Left colon (tissue), 2 donors: ENCODE data around the gene CGREF1. TPM values are rescaled to one million over a fixed set of nuclear protein-coding genes. Genes with fewer than 3 reads are reported as not detected.

Experiments
- ATAC-seq: fragments of 200-7000 bp; cut with Tn5 transposase; one replicate; pipeline ENCODE4 v1.9.1; 2020; ENCODE audit warnings: mild to moderate bottlenecking, moderate library complexity
- DNase-seq, 2 donors: peaks; one replicate each; pipeline ENCODE4 v3.0.0-alpha.2; 2020
- intact Hi-C, 2 donors: fragments of 100-400 bp; cut with DNase I in 1 of 2; cut with micrococcal nuclease in 1 of 2; formaldehyde crosslinking; loops; one replicate each; pipeline versions ENCODE4 v1.11.2 to v1.14.0; 2022; cut with DNase I, micrococcal nuclease
- total RNA-seq, 2 donors: library from RNA; stranded (reverse); fragmentation: NEBNext Ultra II Directional; extraction: Animal tissue kit (Norgen Biotek cat#: 25700); gene quantifications; one replicate each; pipeline ENCODE4 v1.2.1, GENCODE V29; 2021
- donor health status: DM: no; HTN: no; CAD: no.
- donor health status: DM: yes; HTN: yes; CAD: no.

CGREF1 gene
- total RNA-seq, 2 donors from 2014 or later: 0.53 to 3.8 TPM

DNA sequence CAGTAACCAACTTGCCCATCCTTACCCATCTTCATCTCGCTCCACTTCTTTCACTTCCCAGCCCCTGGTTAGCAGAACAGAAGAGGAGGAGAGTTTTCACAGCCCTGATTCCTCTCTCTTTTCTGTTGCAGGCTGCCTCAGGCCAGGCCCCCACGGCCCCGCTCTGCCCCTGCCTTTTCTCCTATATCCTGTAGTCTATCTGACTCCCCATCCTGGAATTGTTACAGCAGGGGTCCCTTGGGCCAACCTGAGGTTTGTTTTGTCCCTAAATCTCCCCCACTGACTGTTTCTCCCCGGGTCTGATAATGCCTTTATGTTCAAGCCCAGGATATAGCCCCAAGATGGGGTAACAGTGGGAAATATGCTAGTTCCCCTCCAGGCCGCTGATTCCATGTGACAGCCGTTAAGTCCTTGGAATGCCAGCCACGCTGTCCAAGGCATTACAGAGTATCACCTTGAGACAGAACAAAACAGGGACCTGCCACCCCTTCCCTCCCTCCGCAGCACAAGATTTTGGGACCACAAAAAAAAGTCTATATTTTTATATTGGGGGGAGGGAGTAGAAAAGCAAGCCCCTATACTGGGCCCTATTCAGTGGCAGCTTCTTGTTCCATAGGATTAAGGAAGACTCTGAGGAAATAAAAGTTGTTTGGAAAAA lies 48.8 kb downstream of the CGREF1 start:
- no peak for DNase-seq
- no peak for ATAC-seq
- intact Hi-C loops: no loop called here

DNA sequence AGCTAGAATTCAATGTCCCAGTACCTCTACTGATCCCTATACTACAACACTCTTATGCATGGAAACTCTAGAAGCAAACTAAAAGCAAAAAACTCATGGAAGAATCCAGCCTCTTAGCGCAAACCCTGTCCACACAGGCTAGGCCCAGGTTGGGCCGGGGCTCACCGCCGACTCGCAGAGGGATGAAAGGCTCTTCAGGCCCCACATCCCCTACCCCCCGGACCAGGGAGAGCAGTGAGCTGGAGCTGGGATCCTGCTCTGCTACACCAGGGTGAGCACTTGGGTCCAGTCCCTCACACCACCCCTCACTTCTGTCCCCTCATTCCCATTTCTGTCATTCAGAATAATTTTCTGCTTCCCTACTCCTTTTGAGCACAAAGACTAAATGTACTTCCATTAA lies 49.5 kb downstream of the CGREF1 start:
- intact Hi-C loops: no loop called here
- DNase-seq: no peak
- ATAC-seq: no peak

DNA sequence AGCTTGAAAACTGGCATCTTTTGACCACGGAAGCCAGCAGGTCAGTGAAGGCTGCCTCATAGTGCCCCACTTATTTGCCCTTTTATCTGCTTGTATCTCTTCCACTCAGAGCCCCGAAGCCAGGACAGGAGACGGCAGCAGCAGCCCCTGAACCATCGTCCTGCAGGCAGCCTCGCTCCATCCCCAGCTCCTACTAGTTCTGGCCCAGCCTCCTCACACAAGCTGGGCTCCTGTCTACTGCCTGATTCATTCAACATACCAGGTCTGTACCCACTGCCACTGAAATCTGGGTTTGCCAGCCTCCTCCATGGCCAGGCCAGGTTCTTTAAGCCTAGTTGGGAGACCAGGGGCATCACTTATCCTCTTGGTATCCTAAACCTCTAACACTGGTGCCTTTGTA lies 51.5 kb downstream of the CGREF1 start:
- DNase-seq (no peak), ATAC-seq (no peak)
- intact Hi-C loops: no loop called here

DNA sequence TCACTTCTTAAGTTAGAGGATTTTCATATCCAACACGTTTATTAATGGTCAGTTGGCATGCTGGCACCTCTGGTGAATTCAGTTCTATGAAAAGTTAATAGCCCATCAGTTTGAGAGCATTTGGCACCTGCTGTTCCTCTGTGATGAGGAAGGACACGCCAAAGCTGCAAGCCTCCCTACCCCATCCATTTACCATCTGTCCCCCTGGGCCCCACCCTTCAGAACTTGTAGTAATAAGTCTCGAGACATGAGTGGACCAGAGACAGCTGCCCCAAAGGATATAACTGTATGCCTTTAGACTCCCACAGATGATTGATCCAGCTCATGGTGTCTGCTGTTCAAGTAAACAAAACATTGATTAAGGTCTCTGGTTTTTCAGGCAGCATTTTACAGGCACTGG lies 53.8 kb downstream of the CGREF1 start:
- ATAC-seq: peak; percentile 55
- DNase-seq: no peak
- intact Hi-C loops: no loop called here

DNA sequence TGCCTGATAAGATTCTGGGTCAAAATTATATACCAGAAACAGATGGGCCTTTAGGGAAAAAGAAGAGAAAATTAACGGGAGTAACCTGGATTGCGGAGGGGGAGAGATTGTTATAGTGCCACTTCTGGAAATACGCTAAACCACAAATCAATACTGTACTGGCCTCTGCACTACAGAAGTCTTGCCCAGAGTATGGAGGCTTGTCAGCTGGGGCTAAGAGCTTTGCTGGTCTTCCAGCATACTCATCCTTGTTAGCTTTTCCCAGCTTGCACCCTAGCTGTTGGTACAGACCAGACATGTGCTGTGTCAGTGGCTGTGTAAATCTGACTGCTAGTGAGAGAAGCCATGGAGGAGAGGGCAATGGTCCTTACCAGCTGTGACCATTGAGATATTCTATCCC lies 58.6 kb downstream of the CGREF1 start:
- ATAC-seq (no peak), DNase-seq (no peak)
- intact Hi-C loops: no loop called here

DNA sequence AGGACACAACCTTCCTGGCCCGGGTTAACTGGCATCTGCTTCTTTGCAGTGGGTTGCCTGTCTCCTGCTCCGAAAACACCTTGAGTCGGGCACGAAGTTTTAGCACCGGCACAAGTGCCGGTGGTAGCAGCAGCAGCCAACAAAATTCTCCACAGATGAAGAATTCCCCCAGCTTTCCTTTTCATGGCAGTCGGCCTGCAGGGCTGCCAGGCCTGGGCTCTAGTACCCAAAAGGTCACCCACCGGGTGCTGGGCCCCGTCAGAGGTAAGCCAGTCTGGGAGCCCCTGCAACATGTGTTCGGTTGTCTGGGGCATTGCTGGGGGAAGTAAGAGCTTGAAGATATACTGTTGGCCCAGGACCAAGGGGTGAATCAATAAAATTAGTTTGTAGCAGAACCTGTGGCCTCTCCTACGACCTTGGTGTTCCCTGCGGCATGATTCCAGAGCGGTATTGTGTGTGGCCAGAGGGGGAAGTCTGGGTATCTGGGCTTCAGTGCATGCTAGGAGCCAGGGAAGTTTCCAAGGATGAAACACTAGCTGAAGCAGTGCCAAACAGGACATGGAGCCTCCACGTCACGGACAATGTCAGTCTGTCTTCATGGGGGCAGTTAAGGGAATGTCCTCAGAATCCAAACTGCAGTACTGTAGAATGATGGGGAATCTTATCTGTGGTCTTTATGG lies 59.6 kb downstream of the CGREF1 start:
- intact Hi-C loops: no loop called here
- ATAC-seq (no peak), DNase-seq (no peak)

DNA sequence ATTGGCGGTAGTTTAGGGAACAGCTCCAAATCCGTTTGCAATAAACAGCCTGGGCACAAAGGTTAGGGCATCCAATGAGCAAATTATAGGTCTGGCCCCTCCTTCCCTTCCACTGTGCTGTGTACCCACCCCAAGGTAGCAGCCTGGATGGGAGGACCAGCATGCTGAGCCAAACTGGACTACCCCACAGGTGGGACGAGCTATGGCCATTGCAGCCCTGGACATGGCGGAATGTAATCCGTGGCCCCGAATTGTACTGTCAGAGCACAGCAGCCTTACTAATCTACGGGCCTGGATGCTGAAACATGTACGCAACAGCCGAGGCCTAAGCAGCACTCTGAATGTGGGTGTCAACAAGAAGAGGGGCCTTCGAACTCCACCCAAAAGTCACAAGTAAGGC lies 60.7 kb downstream of the CGREF1 start:
- ATAC-seq: no peak

DNA sequence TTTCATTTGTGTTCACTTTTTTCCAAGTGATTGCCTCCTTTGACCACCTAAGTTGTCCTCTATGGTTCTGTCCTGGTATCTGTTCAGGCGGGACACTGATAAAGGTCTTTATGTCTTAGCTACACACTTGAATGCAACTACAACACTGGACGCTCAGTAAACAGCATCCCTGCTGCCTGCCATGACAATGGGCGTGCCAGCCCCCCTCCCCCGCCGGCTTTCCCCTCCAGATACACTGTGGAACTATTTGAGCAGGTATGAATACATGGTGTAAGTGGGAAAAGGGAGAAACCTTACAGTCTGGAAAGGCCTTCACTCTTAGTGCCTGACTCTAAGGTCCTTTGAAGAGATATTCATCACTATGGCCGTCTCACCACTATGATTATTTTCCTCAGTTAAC lies 61.7 kb downstream of the CGREF1 start:
- intact Hi-C loops: no loop called here
- DNase-seq (no peak), ATAC-seq (no peak)

More for the DNA sequence above, 60.7 kb downstream of the CGREF1 start:
- intact Hi-C loops: no loop called here
- no peak for DNase-seq

DNA sequence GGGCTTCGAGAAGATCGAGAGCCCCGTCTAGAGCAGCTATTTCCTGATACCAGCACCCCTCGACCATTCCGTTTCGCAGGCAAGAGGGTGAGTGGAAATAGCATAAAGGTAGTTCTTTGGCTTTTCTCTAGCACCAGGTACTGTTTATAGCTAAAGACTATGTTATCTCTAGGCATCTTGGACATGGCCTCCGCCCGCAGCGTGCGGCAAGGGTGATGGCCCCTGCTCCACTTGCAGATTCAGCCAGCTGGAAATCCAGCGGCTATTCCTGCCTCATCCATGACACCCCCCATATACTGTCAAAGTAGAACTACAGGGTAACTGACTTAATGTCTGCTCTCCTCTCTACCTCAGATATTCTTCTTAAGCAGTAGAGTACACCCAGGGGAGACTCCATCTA lies 64.2 kb downstream of the CGREF1 start:
- no peak for DNase-seq
- intact Hi-C loops: no loop called here
- ATAC-seq: no peak

DNA sequence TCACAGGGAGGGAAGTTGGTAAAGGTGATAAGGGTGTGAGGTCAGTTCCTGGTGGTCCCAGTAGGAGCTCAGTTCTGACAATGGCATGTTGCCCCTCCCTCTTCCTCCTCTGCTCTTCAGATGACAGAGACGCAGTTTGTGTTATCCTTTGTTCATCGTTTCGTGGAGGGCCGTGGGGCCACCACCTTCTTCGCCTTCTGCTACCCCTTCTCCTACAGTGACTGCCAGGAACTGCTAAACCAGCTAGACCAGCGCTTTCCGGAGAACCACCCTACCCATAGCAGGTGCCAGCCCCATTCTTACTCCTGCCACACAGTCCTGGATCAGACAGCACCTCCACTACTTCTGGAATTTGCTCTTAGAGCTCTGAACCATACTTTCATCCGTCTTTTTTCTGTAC lies 65.2 kb downstream of the CGREF1 start:
- intact Hi-C loops: no loop called here
- ATAC-seq (no peak), DNase-seq (no peak)

DNA sequence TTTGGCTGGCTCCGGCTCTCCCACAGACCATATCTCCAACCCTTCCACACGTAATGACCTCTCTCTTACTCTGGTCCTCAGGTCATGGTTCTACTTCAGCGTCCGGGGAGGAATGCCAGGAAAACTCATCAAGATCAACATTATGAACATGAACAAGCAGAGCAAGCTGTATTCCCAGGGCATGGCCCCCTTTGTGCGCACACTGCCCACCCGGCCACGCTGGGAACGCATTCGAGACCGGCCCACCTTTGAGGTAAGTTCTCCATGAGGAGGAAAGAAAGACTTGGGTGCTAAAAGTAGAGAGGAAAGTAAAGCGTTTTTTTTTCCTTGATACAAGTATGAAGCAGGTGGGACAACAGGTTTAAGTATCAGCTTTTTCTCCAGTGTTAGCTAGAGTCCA lies 65.6 kb downstream of the CGREF1 start:
- ATAC-seq: no peak
- no peak for DNase-seq
- intact Hi-C loops: no loop called here

DNA sequence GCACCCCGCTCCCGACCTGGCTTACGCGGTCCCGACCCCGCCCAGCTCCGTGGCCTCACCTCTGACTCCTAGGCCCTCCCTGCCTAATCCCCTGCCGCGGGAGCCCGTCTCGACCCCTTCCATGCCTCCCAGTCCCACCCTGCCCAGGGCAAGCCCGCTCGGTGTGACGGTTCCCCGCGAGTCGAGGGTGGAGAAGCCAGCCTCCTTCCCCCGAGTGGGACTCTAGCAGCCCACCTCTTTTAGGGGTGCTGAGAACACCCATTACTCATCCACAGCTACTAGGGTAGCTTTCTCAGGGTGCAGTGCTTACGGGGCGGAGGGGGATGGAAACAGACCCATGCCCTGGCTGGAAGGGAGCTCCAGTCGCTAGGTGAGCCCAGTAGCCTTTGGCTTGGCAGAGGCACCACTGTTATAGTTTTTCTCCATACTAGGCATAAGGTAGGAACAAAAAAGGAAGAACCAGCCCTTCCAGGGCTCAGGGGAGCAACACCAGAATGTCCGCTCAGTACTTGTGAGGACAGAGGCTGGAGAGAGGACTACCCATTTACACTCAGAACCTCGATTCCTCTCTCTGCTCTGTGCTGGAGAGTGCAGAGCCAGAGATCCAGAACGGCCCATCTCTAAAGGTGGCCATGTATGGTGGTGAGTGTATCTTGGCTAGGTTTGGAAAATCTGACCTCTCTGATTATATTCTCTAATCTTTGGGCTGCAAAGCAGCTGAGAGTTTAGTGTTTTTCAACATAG lies 66.9 kb downstream of the CGREF1 start:
- no peak for ATAC-seq
- intact Hi-C loops: no loop called here
- DNase-seq: peak; percentile 41 to 63

DNA sequence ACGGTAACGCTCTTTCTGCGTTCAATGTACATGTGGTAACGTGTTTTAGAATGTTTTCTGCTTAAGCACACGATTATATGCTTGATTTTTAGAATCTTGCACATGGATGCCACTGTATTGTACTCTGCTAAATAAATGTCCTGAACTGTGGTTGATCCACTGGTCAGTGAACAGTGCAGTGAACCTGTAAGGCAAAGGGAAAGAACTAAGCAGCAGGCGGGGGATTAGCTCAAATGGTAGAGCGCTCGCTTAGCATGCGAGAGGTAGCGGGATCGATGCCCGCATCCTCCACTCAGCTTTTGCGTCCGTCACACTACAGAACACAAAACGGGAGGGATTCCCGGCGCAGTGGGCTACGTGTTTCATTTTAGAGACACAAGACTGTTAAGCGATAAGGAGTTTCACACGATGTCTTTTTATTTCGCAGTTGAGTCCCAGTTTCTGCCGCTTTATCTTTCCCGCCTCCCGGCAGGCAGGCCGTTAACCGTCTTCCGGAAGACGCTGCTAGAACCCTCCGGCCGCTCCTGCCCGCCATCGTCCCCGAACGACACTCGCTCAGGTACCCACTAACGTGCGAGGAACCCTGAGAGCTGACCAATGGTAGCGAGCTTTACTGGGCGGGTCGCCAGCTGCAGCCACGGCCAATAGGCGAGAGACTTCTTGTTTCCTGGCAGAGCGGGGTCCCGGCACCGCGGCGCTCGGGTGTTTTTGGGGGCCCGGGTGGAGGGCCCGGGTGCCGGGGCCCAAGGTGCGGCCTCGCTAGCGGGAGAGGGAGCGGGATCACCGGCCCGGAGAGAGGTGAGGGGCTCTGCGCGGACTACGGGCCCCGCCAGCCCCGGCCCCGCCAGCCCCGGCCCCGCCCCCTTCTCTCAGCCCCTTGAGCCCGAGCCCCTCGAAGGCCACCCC lies 67.7 kb downstream of the CGREF1 start, which contains the start of gene AGBL5:
TSS of gene AGBL5 (plus strand) at position 673 of the 906 bp plus-strand sequence. CDS start 1,291 bp downstream, outside the sequence.
- DNase-seq (peak; percentile 96), ATAC-seq (peak; percentile 77)
- intact Hi-C loops: no loop called here

Other genes with a start within 250 kb of the CGREF1 start
- 10 to 100 TPM; 27.9 to 31.4 TPM for gene MAPRE3, start 148.5 kb downstream of the CGREF1 start, total RNA-seq
- 10 to 100 TPM; 70.2 to 89.7 TPM for gene TMEM214, start 86.2 kb downstream of the CGREF1 start, total RNA-seq
- gene AGBL5, start 67.5 kb downstream of the CGREF1 start, total RNA-seq: 10 to 100 TPM; 14.7 to 16.1 TPM
- gene OST4, start 47.5 kb downstream of the CGREF1 start, total RNA-seq: 100 to 1,000 TPM; 243 to 278 TPM
- 10 to 100 TPM in 1 of 2 donors, 1 to 10 TPM in 1; 8.4 to 41.6 TPM for gene EMILIN1, start 40.5 kb downstream of the CGREF1 start, total RNA-seq
- gene KHK, start 32.4 kb downstream of the CGREF1 start, total RNA-seq: 10 to 100 TPM in 1 of 2 donors, 1 to 10 TPM in 1; 8.8 to 13.4 TPM
- gene ABHD1, start 4.7 kb upstream of the CGREF1 start, total RNA-seq: under 1 TPM in 1 of 2 donors, not detected in 1; 0.34 TPM
- 10 to 100 TPM; 40.8 to 44.7 TPM for gene PREB, start 15.5 kb upstream of the CGREF1 start, total RNA-seq
- not detected for gene PRR30, start 20.3 kb upstream of the CGREF1 start, total RNA-seq
- not detected for gene TCF23, start 29.9 kb upstream of the CGREF1 start, total RNA-seq
- gene ATRAID, start 92.9 kb upstream of the CGREF1 start, total RNA-seq: 10 to 100 TPM; 75.3 to 98.2 TPM
- gene SLC5A6, start 93.1 kb upstream of the CGREF1 start, total RNA-seq: 10 to 100 TPM; 20.6 to 30.5 TPM
- gene CAD, start 98.2 kb upstream of the CGREF1 start, total RNA-seq: 10 to 100 TPM; 13.9 to 23.7 TPM
- gene SLC30A3, start 143.9 kb upstream of the CGREF1 start, total RNA-seq: not detected
- gene DNAJC5G, start 156.3 kb upstream of the CGREF1 start, total RNA-seq: not detected
- under 1 TPM in 1 of 2 donors, not detected in 1; 0.14 TPM for gene TRIM54, start 163.3 kb upstream of the CGREF1 start, total RNA-seq
- gene UCN, start 189.3 kb upstream of the CGREF1 start, total RNA-seq: under 1 TPM; 0.52 to 0.56 TPM
- 10 to 100 TPM; 26.6 to 32.4 TPM for gene MPV17, start 204.0 kb upstream of the CGREF1 start, total RNA-seq
- gene GTF3C2, start 237.6 kb upstream of the CGREF1 start, total RNA-seq: 10 to 100 TPM; 50.6 to 62.5 TPM